ENCODE results near the gene NUDT13. TPM values are rescaled to one million over a fixed set of nuclear protein-coding genes. Genes with fewer than 3 reads are reported as not detected.

Gene NUDT13
- polyA plus RNA-seq, 1 donor from 2014 or later, result 1.8 TPM

DNA sequence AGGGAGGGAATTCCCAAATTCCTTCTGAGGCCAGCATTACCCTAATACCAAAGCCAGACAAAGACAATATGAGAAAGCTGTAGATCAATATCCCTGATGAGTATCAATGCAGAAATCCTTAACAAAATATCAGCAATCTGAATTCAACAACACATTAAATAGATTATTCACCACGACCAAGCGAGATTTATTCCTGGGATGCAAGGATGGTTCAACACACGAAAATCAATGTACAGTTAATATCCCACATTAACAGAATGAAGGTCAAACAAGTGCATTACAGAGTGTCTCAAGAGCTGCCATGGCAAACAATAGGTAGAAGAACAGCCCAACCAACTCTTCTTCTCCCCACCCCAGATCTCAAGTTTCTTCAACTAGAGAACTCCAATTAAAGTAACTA lies 51.4 kb downstream of the NUDT13 start:
- Histone ChIP-seq H3K36me3 (ENCODE audit: insufficient read depth, low read length) (peaks cover 13% of the 10 kb centered on the region), H3K79me2 (replicated peaks; ENCODE audit: insufficient read depth, low read length) (peaks cover 48% of the 10 kb centered on the region), H3K27ac (ENCODE audit: low read length) (no peak overlapping the region), H3F3A (ENCODE audit: insufficient read depth, low read length, poor library complexity, severe bottlenecking) (no peaks in the 10 kb centered on the region), H2AFZ (ENCODE audit: low read depth, low read length) (no peak overlapping the region), H3K4me3 (ENCODE audit: low read length) (no peak overlapping the region), H3K9me2 (ENCODE audit: insufficient read depth, low read length) (no peaks in the 10 kb centered on the region), H3K9ac (ENCODE audit: low read length) (no peak overlapping the region), H3K4me2 (ENCODE audit: low read length) (no peak overlapping the region), H3K9me3 (ENCODE audit: low read length) (peaks cover 3% of the 10 kb centered on the region), H3K27me3 (ENCODE audit: insufficient read depth, low read depth, low read length) (no peaks in the 10 kb centered on the region), H4K20me1 (ENCODE audit: insufficient read depth) (no peaks in the 10 kb centered on the region)
- TF ChIP-seq RAD21 (conservative IDR thresholded peaks at IDR 0.05), result no peak
- TF ChIP-seq, protein P1, sequence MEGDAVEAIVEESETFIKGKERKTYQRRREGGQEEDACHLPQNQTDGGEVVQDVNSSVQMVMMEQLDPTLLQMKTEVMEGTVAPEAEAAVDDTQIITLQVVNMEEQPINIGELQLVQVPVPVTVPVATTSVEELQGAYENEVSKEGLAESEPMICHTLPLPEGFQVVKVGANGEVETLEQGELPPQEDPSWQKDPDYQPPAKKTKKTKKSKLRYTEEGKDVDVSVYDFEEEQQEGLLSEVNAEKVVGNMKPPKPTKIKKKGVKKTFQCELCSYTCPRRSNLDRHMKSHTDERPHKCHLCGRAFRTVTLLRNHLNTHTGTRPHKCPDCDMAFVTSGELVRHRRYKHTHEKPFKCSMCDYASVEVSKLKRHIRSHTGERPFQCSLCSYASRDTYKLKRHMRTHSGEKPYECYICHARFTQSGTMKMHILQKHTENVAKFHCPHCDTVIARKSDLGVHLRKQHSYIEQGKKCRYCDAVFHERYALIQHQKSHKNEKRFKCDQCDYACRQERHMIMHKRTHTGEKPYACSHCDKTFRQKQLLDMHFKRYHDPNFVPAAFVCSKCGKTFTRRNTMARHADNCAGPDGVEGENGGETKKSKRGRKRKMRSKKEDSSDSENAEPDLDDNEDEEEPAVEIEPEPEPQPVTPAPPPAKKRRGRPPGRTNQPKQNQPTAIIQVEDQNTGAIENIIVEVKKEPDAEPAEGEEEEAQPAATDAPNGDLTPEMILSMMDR (IDR thresholded peaks at IDR 0.05; ENCODE audit: poor library complexity, severe bottlenecking), result no peak
- TF ChIP-seq TAF1 (IDR thresholded peaks at IDR 0.05; ENCODE audit: low read depth), result no peak

DNA sequence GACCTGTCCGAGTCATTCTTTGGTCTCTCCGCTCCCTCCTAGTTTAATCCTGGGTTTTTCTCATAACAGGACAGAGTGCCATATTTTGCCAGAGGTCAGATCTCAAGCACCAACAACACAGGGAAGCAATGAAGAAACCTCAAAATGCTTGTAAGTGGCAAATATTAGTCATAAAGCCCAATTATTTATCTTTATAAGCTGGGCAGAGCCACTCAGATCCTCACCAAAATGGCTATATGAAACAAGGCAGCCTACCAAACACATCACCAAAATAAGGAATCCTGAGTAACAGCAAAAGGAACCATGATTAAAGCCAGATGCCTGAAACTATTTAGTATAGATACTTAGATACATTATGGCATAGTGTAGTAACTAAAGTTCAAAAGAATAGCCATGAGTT lies 52.8 kb downstream of the NUDT13 start:
- H3K36me3 ChIP-seq (ENCODE audit: insufficient read depth, low read length), result peaks cover 13% of the 10 kb centered on the region
- H3K27ac ChIP-seq (ENCODE audit: low read length), result no peak overlapping the region

More for the DNA sequence above, 52.8 kb downstream of the NUDT13 start:
- H2AFZ ChIP-seq (ENCODE audit: low read depth, low read length), result no peak overlapping the region
- H3K27me3 ChIP-seq (ENCODE audit: insufficient read depth, low read depth, low read length), result no peaks in the 10 kb centered on the region
- H3K9me2 ChIP-seq (ENCODE audit: insufficient read depth, low read length), result no peaks in the 10 kb centered on the region
- no peak overlapping the region for H3K4me3 ChIP-seq (ENCODE audit: low read length)
- H4K20me1 ChIP-seq (ENCODE audit: insufficient read depth), result no peaks in the 10 kb centered on the region
- H3K9me3 ChIP-seq (ENCODE audit: low read length), result peaks cover 3% of the 10 kb centered on the region
- TF ChIP-seq EZH2 (IDR thresholded peaks at IDR 0.05; ENCODE audit: borderline replicate concordance, insufficient read depth, low read length, poor library complexity, severe bottlenecking), result no peak
- no peak for TF ChIP-seq SMC3 (conservative IDR thresholded peaks at IDR 0.05; ENCODE audit: poor library complexity)
- TF ChIP-seq, protein P1 (IDR thresholded peaks at IDR 0.05; ENCODE audit: poor library complexity, severe bottlenecking), result no peak
- no peak for TF ChIP-seq RAD21 (conservative IDR thresholded peaks at IDR 0.05)
- no peak for TF ChIP-seq TAF1 (IDR thresholded peaks at IDR 0.05; ENCODE audit: low read depth)
- TF ChIP-seq EP300 (conservative IDR thresholded peaks at IDR 0.05; ENCODE audit: poor library complexity, severe bottlenecking), result no peak
- no peak for TF ChIP-seq POLR2AphosphoS5 (IDR thresholded peaks at IDR 0.05)
- TF ChIP-seq, protein P2, sequence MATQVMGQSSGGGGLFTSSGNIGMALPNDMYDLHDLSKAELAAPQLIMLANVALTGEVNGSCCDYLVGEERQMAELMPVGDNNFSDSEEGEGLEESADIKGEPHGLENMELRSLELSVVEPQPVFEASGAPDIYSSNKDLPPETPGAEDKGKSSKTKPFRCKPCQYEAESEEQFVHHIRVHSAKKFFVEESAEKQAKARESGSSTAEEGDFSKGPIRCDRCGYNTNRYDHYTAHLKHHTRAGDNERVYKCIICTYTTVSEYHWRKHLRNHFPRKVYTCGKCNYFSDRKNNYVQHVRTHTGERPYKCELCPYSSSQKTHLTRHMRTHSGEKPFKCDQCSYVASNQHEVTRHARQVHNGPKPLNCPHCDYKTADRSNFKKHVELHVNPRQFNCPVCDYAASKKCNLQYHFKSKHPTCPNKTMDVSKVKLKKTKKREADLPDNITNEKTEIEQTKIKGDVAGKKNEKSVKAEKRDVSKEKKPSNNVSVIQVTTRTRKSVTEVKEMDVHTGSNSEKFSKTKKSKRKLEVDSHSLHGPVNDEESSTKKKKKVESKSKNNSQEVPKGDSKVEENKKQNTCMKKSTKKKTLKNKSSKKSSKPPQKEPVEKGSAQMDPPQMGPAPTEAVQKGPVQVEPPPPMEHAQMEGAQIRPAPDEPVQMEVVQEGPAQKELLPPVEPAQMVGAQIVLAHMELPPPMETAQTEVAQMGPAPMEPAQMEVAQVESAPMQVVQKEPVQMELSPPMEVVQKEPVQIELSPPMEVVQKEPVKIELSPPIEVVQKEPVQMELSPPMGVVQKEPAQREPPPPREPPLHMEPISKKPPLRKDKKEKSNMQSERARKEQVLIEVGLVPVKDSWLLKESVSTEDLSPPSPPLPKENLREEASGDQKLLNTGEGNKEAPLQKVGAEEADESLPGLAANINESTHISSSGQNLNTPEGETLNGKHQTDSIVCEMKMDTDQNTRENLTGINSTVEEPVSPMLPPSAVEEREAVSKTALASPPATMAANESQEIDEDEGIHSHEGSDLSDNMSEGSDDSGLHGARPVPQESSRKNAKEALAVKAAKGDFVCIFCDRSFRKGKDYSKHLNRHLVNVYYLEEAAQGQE (IDR thresholded peaks at IDR 0.05; ENCODE audit: borderline replicate concordance), result no peak
- no peak for TF ChIP-seq MXI1 (conservative IDR thresholded peaks at IDR 0.05; ENCODE audit: poor library complexity, severe bottlenecking)
- no peak overlapping the region for H3K9ac ChIP-seq (ENCODE audit: low read length)
- no peak overlapping the region for H3K4me2 ChIP-seq (ENCODE audit: low read length)
- peaks cover 5% of the 10 kb centered on the region for H3F3A ChIP-seq (ENCODE audit: insufficient read depth, low read length, poor library complexity, severe bottlenecking)
- H3K79me2 ChIP-seq (replicated peaks; ENCODE audit: insufficient read depth, low read length), result peaks cover 56% of the 10 kb centered on the region

Measured in neural cell (in vitro differentiated cells).